Uterus (tissue), 2 donors: ENCODE measurements around the gene NKAIN2.
"Not testable (repeated sequence)": the region's sequence is repeated elsewhere in the genome, so short reads cannot be mapped to it uniquely, and the experiment has no call there.

Source experiments
- POLR2A ChIP-seq, 2 donors: fragments of 450-650 bp; IDR thresholded peaks; one replicate each; pipeline ENCODE4 v1.6.1; 2016; ENCODE audit warnings: antibody characterized with exemption in 2 of 2, mild to moderate bottlenecking in 1 of 2, moderate library complexity in 1 of 2
- TF ChIP-seq, protein P1 (sequence below), 4 experiments: fragments of 200-600 bp in 2 of 4; fragments of 450-650 bp in 2 of 4; sonication (generic) in 2 of 4; IDR thresholded peaks; one replicate each; pipeline ENCODE4 v1.5.1; 2016 to 2019; ENCODE audit warnings: antibody characterized with exemption in 4 of 4, mild to moderate bottlenecking in 2 of 4, moderate library complexity in 1 of 4

DNA sequence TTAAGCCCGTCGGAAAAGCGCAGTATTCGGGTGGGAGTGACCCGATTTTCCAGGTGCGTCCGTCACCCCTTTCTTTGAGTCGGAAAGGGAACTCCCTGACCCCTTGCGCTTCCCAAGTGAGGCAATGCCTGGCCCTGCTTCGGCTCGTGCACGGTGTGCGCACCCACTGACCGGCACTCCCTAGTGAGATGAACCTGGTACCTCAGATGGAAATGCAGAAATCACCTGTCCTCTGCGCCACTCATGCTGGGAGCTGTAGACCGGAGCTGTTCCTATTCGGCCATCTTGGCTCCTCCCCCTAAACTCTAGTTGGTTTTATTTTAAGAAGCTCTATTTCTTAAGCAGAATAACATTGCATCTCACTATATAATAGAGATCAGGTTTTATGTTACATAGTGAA, 908.9 kb downstream of the NKAIN2 start:
- TF ChIP-seq, protein P1, sequence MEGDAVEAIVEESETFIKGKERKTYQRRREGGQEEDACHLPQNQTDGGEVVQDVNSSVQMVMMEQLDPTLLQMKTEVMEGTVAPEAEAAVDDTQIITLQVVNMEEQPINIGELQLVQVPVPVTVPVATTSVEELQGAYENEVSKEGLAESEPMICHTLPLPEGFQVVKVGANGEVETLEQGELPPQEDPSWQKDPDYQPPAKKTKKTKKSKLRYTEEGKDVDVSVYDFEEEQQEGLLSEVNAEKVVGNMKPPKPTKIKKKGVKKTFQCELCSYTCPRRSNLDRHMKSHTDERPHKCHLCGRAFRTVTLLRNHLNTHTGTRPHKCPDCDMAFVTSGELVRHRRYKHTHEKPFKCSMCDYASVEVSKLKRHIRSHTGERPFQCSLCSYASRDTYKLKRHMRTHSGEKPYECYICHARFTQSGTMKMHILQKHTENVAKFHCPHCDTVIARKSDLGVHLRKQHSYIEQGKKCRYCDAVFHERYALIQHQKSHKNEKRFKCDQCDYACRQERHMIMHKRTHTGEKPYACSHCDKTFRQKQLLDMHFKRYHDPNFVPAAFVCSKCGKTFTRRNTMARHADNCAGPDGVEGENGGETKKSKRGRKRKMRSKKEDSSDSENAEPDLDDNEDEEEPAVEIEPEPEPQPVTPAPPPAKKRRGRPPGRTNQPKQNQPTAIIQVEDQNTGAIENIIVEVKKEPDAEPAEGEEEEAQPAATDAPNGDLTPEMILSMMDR (IDR thresholded peaks at IDR 0.05): not testable (repeated sequence)
- TF ChIP-seq POLR2A (IDR thresholded peaks at IDR 0.05): not testable (repeated sequence)
